GM08714 (cell line): ENCODE results near the gene REN.

Source experiments
- H3K4me3 ChIP-seq: fragments of 200-500 bp; sonication (Bioruptor generic); 2 replicates; pipeline ENCODE4 v1.5.1; 2014; ENCODE audit warnings: mild to moderate bottlenecking, low read length, inconsistent platforms
- ZNF274 ChIP-seq: IDR thresholded peaks from 2 replicates; pipeline ENCODE4 v1.6.1; 2012; ENCODE audit warnings: mild to moderate bottlenecking, low read depth, low read length

REN gene

GRCh38 chr1:204197068-204197467 lies 30.9 kb upstream of the REN start:
- no peak for TF ChIP-seq ZNF274
- H3K4me3 ChIP-seq, result no peak overlapping the region

- TF ChIP-seq ZNF274, result no peak
- H3K4me3 ChIP-seq, result no peak within 1 kb of the TSS
These were observed 30.1 kb upstream of the REN start, which contains the start of gene KISS1 for GRCh38 chr1:204196068-204196795. KISS1 (minus strand) TSS chr1:204196491; CDS start chr1:204192876, 3,615 bp downstream.

- TF ChIP-seq ZNF274, result no peak
- no peak overlapping the region for H3K4me3 ChIP-seq
These were observed 28.6 kb upstream of the REN start for GRCh38 chr1:204194771-204195170.

- no peak for TF ChIP-seq ZNF274
- no peak overlapping the region for H3K4me3 ChIP-seq
These were observed 27.9 kb upstream of the REN start for GRCh38 chr1:204194080-204194479.

- no peak overlapping the region for H3K4me3 ChIP-seq
- no peak for TF ChIP-seq ZNF274
These were observed 26.6 kb upstream of the REN start for GRCh38 chr1:204192589-204193352.

GRCh38 chr1:204192046-204192445 lies 25.9 kb upstream of the REN start:
- TF ChIP-seq ZNF274, result no peak
- H3K4me3 ChIP-seq, result no peak overlapping the region

- H3K4me3 ChIP-seq, result no peak overlapping the region
- no peak for TF ChIP-seq ZNF274
These were observed 25.3 kb upstream of the REN start for GRCh38 chr1:204191456-204191855.

- no peak for TF ChIP-seq ZNF274
- no peak overlapping the region for H3K4me3 ChIP-seq
These were observed 24.4 kb upstream of the REN start for GRCh38 chr1:204190212-204191211.

- H3K4me3 ChIP-seq, result no peak overlapping the region
- no peak for TF ChIP-seq ZNF274
These were observed 23.0 kb upstream of the REN start for GRCh38 chr1:204188959-204189639.

GRCh38 chr1:204186597-204186996 lies 20.5 kb upstream of the REN start:
- H3K4me3 ChIP-seq, result no peak overlapping the region
- TF ChIP-seq ZNF274, result no peak

GRCh38 chr1:204181116-204181515 lies 15.0 kb upstream of the REN start:
- no peak for TF ChIP-seq ZNF274
- H3K4me3 ChIP-seq, result no peak overlapping the region

- TF ChIP-seq ZNF274, result no peak
- no peak overlapping the region for H3K4me3 ChIP-seq
These were observed 14.0 kb upstream of the REN start for GRCh38 chr1:204180133-204180532.

- H3K4me3 ChIP-seq, result no peak overlapping the region
- TF ChIP-seq ZNF274, result no peak
These were observed 12.5 kb upstream of the REN start for GRCh38 chr1:204178487-204179281.
